Measurements from ENCODE around the gene NRXN2. TPM values are rescaled to one million over a fixed set of nuclear protein-coding genes. Genes with fewer than 3 reads are reported as not detected.

Gene NRXN2
- total RNA-seq, 1 donor from 2014 or later, result 9.8 TPM

DNA sequence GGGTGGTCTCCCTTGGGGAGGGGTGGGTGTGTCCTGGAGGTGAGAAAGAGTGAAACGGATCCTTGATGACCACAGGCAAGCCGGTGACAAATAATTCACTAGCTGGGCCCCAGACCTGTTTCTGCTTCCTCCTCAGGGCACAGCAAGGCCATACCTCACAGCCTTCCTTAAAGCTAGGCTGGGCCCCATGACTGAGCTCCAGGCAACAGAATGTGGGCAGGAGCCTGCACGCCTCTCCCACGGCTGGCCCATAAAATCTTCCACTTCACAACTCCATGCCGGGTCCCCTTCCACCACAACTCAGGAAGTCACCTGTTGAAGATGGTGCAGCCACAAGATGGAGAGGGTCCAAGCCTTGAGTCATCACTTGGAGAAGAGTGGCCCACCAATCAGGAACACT lies 108.1 kb downstream of the NRXN2 start:
- Mint-ChIP-seq H3K4me3 (no peak overlapping the region), H3K9me3 (no peaks in the 10 kb centered on the region), H3K27me3 (ENCODE audit: low read depth) (peaks cover 8% of the 10 kb centered on the region), H3K27ac (no peak overlapping the region), H3K4me1 (peaks cover 12% of the 10 kb centered on the region), H3K36me3 (no peaks in the 10 kb centered on the region)
- TF ChIP-seq, protein P1, sequence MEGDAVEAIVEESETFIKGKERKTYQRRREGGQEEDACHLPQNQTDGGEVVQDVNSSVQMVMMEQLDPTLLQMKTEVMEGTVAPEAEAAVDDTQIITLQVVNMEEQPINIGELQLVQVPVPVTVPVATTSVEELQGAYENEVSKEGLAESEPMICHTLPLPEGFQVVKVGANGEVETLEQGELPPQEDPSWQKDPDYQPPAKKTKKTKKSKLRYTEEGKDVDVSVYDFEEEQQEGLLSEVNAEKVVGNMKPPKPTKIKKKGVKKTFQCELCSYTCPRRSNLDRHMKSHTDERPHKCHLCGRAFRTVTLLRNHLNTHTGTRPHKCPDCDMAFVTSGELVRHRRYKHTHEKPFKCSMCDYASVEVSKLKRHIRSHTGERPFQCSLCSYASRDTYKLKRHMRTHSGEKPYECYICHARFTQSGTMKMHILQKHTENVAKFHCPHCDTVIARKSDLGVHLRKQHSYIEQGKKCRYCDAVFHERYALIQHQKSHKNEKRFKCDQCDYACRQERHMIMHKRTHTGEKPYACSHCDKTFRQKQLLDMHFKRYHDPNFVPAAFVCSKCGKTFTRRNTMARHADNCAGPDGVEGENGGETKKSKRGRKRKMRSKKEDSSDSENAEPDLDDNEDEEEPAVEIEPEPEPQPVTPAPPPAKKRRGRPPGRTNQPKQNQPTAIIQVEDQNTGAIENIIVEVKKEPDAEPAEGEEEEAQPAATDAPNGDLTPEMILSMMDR (IDR thresholded peaks at IDR 0.05; ENCODE audit: unreplicated experiment), result no peak
- DNase-seq (ENCODE audit: low spot score in 2 of 2, unreplicated experiment in 2 of 2), result no peak

DNA sequence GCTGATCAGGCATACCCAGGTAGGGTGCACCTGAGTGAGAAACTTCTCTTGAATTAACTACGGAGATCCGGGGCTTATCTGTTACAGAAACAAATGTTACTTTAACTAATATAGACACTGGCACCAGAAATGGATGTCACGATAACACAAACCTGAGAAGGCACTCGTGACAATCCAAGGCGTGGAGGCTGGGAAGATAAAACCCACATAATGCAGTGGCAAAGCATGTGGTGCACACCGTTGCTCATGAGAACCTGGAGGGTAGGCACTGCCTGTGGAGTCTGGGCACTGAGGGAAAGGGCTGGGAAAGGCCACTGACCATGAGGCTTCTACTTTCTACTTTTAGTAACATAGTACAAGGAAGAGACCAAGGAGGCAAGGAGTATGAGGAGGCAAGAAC lies 109.3 kb downstream of the NRXN2 start:
- peaks cover 11% of the 10 kb centered on the region for H3K27me3 Mint-ChIP-seq (ENCODE audit: low read depth)
- H3K4me1 Mint-ChIP-seq, result peaks cover under 1% of the 10 kb centered on the region
- no peak overlapping the region for H3K27ac Mint-ChIP-seq
- H3K9me3 Mint-ChIP-seq, result no peaks in the 10 kb centered on the region
- TF ChIP-seq, protein P1 (IDR thresholded peaks at IDR 0.05; ENCODE audit: unreplicated experiment), result no peak
- no peak for DNase-seq (ENCODE audit: low spot score in 2 of 2, unreplicated experiment in 2 of 2)
- H3K36me3 Mint-ChIP-seq, result no peaks in the 10 kb centered on the region
- no peak overlapping the region for H3K4me3 Mint-ChIP-seq

DNA sequence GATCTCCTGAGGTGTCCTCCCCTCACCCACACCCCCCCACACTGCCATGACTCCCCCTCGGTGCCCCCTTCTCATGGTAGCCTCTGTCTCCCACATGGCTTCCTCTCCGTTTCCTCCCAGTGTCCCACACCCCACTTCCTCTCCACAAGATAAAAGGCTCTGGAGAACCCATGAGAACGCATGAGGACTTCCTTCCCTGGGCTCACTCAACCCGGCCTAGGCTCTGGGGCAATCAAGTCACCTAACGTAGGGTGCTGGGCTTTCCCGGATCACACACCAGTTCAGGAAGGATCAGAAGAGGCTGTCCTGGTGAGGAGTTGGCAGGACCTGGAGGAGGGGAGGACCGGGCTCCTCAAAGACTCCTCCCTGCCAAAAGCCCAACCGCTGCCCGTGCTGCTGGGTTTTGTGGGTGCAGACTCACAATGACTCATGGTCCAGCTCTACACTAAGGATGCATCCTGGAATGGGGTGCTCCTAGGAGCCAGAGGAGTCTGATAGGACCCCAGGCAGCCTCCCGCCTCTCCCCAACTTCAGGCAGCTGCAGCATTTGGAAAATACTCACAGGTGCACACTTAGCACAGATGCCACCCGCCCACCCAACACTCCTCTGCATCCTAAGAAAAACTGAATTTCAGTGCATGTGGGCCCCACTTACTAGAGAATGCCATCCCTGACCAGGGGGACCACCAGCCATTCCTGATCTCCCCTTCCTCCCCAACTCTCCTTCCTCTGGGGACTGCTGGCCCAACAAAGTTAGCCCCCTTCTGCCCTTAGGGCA lies 110.9 kb downstream of the NRXN2 start:
- Mint-ChIP-seq H3K4me1 (peaks cover 3% of the 10 kb centered on the region), H3K9me3 (no peaks in the 10 kb centered on the region), H3K4me3 (no peak overlapping the region), H3K27ac (no peak overlapping the region), H3K36me3 (no peaks in the 10 kb centered on the region), H3K27me3 (ENCODE audit: low read depth) (peaks cover 15% of the 10 kb centered on the region)
- DNase-seq (ENCODE audit: low spot score in 2 of 2, unreplicated experiment in 2 of 2), result no peak
- TF ChIP-seq, protein P1 (IDR thresholded peaks at IDR 0.05; ENCODE audit: unreplicated experiment), result no peak

DNA sequence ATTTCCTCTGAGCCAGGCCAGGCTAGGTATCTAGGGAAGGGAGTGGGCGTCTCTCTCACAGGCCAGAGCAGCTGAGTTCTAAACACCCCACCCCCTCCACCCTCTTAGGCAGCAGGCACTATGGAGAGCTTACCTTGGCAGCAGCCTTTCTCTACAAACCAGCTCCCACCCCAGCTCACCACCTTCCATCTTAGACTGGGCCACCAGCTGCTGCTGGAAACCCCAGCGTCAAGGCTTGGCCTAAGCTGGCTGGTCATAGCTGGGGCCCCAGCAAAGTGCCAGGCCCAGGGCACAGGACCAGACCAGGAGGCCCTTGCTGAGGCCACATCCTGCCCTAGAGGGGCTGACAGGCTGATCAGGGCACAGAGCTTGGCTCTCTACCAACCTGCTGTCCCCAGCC lies 111.8 kb downstream of the NRXN2 start:
- H3K4me3 Mint-ChIP-seq, result no peak overlapping the region
- DNase-seq (ENCODE audit: low spot score in 2 of 2, unreplicated experiment in 2 of 2), result no peak
- H3K36me3 Mint-ChIP-seq, result no peaks in the 10 kb centered on the region
- no peak overlapping the region for H3K27ac Mint-ChIP-seq
- no peaks in the 10 kb centered on the region for H3K9me3 Mint-ChIP-seq
- TF ChIP-seq, protein P1 (IDR thresholded peaks at IDR 0.05; ENCODE audit: unreplicated experiment), result no peak
- peaks cover 3% of the 10 kb centered on the region for H3K4me1 Mint-ChIP-seq
- peaks cover 16% of the 10 kb centered on the region for H3K27me3 Mint-ChIP-seq (ENCODE audit: low read depth)

DNA sequence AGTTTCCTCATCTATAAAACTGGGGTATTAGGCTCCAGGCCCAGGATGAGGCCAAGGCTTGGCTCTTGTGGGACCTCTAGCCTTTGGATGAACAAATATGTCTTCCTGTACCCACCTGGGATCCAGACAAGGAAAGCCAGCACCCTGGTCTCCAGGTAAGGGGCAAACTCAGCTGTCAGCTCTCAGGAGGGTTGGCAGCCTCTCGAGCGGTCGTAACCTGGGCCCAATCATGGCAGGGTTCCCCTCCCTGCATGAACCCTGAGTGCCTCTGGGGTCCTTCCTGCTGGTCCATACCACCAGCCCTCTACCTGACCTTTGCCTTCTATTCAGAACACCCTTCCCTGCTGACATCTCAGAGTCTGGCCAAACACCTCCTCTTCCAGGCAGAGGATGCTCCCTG lies 112.4 kb downstream of the NRXN2 start:
- DNase-seq (ENCODE audit: low spot score in 2 of 2, unreplicated experiment in 2 of 2), result no peak
- Mint-ChIP-seq H3K27ac (no peak overlapping the region), H3K4me3 (no peak overlapping the region), H3K27me3 (ENCODE audit: low read depth) (peaks cover 19% of the 10 kb centered on the region), H3K9me3 (no peaks in the 10 kb centered on the region), H3K36me3 (no peaks in the 10 kb centered on the region), H3K4me1 (peaks cover 3% of the 10 kb centered on the region)
- TF ChIP-seq, protein P1 (IDR thresholded peaks at IDR 0.05; ENCODE audit: unreplicated experiment), result no peak
